HG03280 (cell line): ENCODE measurements around the gene TGM1.

Experiments
- ATAC-seq: cut with Tn5 transposase; IDR thresholded peaks from one replicate; pipeline ENCODE4 v1.9.1; 2021; ENCODE audit warnings: mild to moderate bottlenecking, moderate library complexity; ENCODE audit not compliant: unreplicated experiment

TGM1 gene

GRCh38 chr14:24262821-24263733, at the start of gene TGM1:
TGM1 (minus strand) TSS chr14:24263177; CDS start chr14:24262352, 825 bp downstream.
- no peak for ATAC-seq

- ATAC-seq = no peak
Observed at GRCh38 chr14:24311837-24312615, 49.0 kb upstream of the TGM1 start.

GRCh38 chr14:24310646-24311604, 47.9 kb upstream of the TGM1 start, which contains the start of gene LTB4R:
LTB4R (plus strand) TSS chr14:24311502; CDS start chr14:24315652, 4,150 bp downstream.
- peak; percentile 67 for ATAC-seq

GRCh38 chr14:24310265-24310645, 47.3 kb upstream of the TGM1 start:
- no peak for ATAC-seq

- no peak for ATAC-seq
Observed at GRCh38 chr14:24309538-24310264, 46.7 kb upstream of the TGM1 start, which contains the start of gene LTB4R2. LTB4R2 (plus strand) TSS chr14:24310140; CDS start chr14:24310665, 525 bp downstream.

- no peak for ATAC-seq
Observed at GRCh38 chr14:24308342-24309124, 45.6 kb upstream of the TGM1 start.

- no peak for ATAC-seq
Observed at GRCh38 chr14:24307575-24308341, 44.8 kb upstream of the TGM1 start, which contains the start of gene CIDEB. CIDEB (minus strand) TSS chr14:24307977; CDS start chr14:24307858, 119 bp downstream.

GRCh38 chr14:24307156-24307574, 44.2 kb upstream of the TGM1 start:
- ATAC-seq = no peak

GRCh38 chr14:24304019-24304387, 41.0 kb upstream of the TGM1 start:
- ATAC-seq = no peak

GRCh38 chr14:24300326-24300980, 37.5 kb upstream of the TGM1 start:
- no peak for ATAC-seq

- peak; percentile 77 for ATAC-seq
Observed at GRCh38 chr14:24299255-24300191, 36.5 kb upstream of the TGM1 start, which contains the start of the genes DHRS1 and NOP9. DHRS1 (minus strand) TSS chr14:24299780; CDS start chr14:24299106, 674 bp downstream. NOP9 (plus strand) TSS chr14:24299850; CDS start chr14:24299955, 105 bp downstream.

GRCh38 chr14:24298892-24299254, 35.9 kb upstream of the TGM1 start:
- peak; percentile 4 for ATAC-seq

- ATAC-seq = no peak
Observed at GRCh38 chr14:24297190-24297964, 34.4 kb upstream of the TGM1 start.

- ATAC-seq = peak; percentile 46
Observed at GRCh38 chr14:24296341-24297157, 33.6 kb upstream of the TGM1 start.

- no peak for ATAC-seq
Observed at GRCh38 chr14:24293525-24293924, 30.5 kb upstream of the TGM1 start.
